NOMO-1 treated with DMSO at 0.1 percent for 48 hours (cell line): Measurements from ENCODE around the gene FZD2.

Source experiments
- DNase-seq: peaks from one replicate; lab custom pipeline; 2025; ENCODE audit not compliant: unreplicated experiment; lab: John Stamatoyannopoulos, UW

FZD2 gene

GRCh38 chr17:44606658-44607057 lies 49.4 kb downstream of the FZD2 start:
- DNase-seq = no peak

DNA sequence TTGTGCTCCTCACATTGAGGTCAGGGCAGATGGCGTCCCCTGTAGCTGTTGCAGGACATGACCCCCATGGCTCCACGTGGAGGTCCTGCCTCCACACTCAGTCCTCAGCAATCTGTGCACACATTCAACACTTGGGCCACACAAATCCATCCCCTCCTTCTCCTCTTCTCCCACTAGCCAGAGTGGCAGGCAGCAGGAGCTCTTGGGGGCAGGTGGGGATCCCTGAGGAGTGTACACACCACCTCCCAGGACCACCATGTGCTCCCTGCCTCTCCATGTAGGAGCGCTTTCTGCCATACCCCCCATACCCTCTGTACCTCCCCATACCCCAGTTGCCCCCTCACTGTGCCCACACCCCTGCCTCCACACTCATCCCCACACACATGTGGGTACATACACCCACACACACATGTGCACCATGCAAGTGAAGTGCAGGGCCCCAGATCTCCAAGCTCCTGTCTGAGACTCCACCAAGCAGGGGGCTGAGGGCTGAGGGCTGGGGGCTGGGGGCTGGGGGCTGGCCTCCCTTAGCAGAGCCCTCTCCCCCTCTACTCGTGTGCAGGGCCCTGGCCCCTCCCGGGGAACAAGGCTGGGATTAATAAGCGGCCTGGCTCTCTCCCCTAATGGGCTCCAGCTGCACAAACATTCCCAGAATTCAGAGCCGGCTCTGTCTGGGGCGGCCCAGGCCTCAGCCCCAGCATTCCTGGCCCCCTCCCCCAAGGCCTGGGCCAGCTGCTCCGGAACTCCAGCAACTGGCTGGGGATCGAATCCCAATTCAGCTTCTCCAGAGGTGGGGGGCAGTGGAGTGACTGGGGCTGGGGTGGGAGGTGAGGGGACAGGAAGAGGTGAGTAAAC lies 50.8 kb downstream of the FZD2 start:
- no peak for DNase-seq

GRCh38 chr17:44608727-44609435 lies 51.6 kb downstream of the FZD2 start:
- DNase-seq = no peak

GRCh38 chr17:44610331-44610730 lies 53.0 kb downstream of the FZD2 start:
- no peak for DNase-seq
